Calu3 (cell line): Measurements from ENCODE around the gene CPT2. TPM values are rescaled to one million over a fixed set of nuclear protein-coding genes. Genes with fewer than 3 reads are reported as not detected.

Experiments used
- BruUV-seq: library from RNA; stranded (reverse); fragments of 400-500 nt; replicated peaks from 2 replicates; lab custom pipeline; 2021; lab: Mats Ljungman, UMichigan
- CTCF ChIA-PET: fragments of 300-600 bp; sonication (Branson Sonifier 250); formaldehyde crosslinking; loops from one replicate; lab custom pipeline; 2022; ENCODE audit warnings: antibody characterized with exemption; lab: Charles Lee
- DNase-seq: peaks from one replicate; pipeline ENCODE4 v3.0.0; 2022
- H3K27ac Mint-ChIP-seq: one replicate; pipeline ENCODE4 v1.8.0; 2022; ENCODE audit warnings: mixed read lengths; ENCODE audit not compliant: unreplicated experiment
- H3K27me3 Mint-ChIP-seq: one replicate; pipeline ENCODE4 v1.8.0; 2022; ENCODE audit warnings: mixed read lengths; ENCODE audit not compliant: unreplicated experiment
- H3K36me3 Mint-ChIP-seq: one replicate; pipeline ENCODE4 v1.8.0; 2022; ENCODE audit warnings: mild to moderate bottlenecking, moderate library complexity, mixed read lengths; ENCODE audit not compliant: insufficient read depth, unreplicated experiment
- H3K4me1 Mint-ChIP-seq: one replicate; pipeline ENCODE4 v1.8.0; 2022; ENCODE audit warnings: mild to moderate bottlenecking, low read depth, mixed read lengths; ENCODE audit not compliant: unreplicated experiment
- H3K4me3 Mint-ChIP-seq: one replicate; pipeline ENCODE4 v1.8.0; 2022; ENCODE audit warnings: mild to moderate bottlenecking, low read depth, moderate library complexity, mixed read lengths; ENCODE audit not compliant: unreplicated experiment
- H3K9me3 Mint-ChIP-seq: one replicate; pipeline ENCODE4 v1.8.0; 2022; ENCODE audit warnings: low read depth, mixed read lengths; ENCODE audit not compliant: unreplicated experiment
- intact Hi-C: fragments of 100-400 bp; cut with micrococcal nuclease; formaldehyde crosslinking; loops from one replicate; pipeline ENCODE4 v1.10.0; 2022; ENCODE audit not compliant: unreplicated experiment
- total RNA-seq: library from RNA; stranded (reverse); gene quantifications from 2 replicates; pipeline ENCODE4 v1.2.3, GENCODE V29; 2022
- TF ChIP-seq, protein P1 (sequence below): fragments of 200-600 bp; IDR thresholded peaks from one replicate; pipeline ENCODE4 v1.8.0; 2022; ENCODE audit warnings: antibody characterized with exemption; ENCODE audit not compliant: unreplicated experiment

The CPT2 gene
- total RNA-seq, 1 experiment from 2014 or later = 18.5 TPM

DNA sequence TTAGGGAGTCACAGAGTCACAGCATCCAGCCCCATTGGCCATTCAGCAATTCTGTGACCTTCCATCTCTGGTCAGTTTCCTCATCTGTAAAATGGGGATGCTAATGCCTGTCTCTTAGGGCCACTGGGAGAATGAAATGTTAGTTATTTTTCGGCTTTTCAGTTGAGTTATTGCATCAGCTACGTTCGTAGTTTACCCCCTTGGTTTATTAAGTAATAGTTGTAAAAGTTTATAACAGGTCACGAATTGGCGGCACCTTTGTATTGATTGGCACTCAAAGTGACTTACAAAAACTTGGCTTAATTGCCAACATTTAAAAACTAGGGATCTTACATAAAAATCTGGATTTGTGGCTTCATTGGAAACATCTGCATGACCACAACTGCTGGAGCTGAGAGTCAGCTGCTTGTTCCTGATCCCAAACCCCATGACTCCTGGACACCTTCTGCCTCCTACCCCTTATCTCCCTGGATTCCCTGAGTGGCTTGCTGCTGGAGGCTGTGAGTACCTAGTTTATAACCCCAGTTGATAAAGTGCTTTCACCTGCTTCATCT lies 31.1 kb upstream of the CPT2 start:
- no TSS peak for BruUV-seq
- intact Hi-C loops = no loop called here
- CTCF ChIA-PET = no interaction called here

DNA sequence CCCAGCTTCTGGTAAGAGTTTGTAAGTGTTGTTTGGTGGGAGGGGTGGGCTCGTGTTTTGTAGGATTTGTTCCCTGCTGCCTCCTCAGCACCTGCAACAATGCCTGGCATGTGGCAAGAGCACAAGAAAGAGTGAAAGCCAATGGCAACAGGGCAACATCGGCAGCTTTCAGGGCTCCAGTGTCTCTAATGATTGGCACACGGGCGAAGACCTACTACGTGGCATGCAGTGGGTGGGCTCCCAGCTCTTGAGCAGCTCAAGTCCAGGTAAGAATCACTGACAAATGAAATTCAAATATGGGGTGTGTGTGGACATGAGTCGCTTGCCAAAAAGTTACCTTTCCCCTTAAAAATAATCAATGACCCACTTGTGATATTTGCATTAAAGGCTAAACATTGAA lies 30.3 kb upstream of the CPT2 start:
- intact Hi-C loops = no loop called here
- CTCF ChIA-PET = no interaction called here
- no peaks in the 10 kb centered on the region for H3K36me3 Mint-ChIP-seq
- no peak overlapping the region for H3K4me3 Mint-ChIP-seq
- H3K27ac Mint-ChIP-seq = no peak overlapping the region
- no peaks in the 10 kb centered on the region for H3K4me1 Mint-ChIP-seq
- DNase-seq = no peak
- no TSS peak for BruUV-seq
- no peaks in the 10 kb centered on the region for H3K27me3 Mint-ChIP-seq
- TF ChIP-seq, protein P1, sequence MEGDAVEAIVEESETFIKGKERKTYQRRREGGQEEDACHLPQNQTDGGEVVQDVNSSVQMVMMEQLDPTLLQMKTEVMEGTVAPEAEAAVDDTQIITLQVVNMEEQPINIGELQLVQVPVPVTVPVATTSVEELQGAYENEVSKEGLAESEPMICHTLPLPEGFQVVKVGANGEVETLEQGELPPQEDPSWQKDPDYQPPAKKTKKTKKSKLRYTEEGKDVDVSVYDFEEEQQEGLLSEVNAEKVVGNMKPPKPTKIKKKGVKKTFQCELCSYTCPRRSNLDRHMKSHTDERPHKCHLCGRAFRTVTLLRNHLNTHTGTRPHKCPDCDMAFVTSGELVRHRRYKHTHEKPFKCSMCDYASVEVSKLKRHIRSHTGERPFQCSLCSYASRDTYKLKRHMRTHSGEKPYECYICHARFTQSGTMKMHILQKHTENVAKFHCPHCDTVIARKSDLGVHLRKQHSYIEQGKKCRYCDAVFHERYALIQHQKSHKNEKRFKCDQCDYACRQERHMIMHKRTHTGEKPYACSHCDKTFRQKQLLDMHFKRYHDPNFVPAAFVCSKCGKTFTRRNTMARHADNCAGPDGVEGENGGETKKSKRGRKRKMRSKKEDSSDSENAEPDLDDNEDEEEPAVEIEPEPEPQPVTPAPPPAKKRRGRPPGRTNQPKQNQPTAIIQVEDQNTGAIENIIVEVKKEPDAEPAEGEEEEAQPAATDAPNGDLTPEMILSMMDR = no peak
- no peaks in the 10 kb centered on the region for H3K9me3 Mint-ChIP-seq

More for the DNA sequence above, 31.1 kb upstream of the CPT2 start:
- H3K9me3 Mint-ChIP-seq = no peaks in the 10 kb centered on the region
- DNase-seq = no peak
- H3K4me1 Mint-ChIP-seq = no peaks in the 10 kb centered on the region
- no peak overlapping the region for H3K4me3 Mint-ChIP-seq
- H3K36me3 Mint-ChIP-seq = no peaks in the 10 kb centered on the region
- no peaks in the 10 kb centered on the region for H3K27me3 Mint-ChIP-seq
- H3K27ac Mint-ChIP-seq = no peak overlapping the region
- TF ChIP-seq, protein P1 = no peak

DNA sequence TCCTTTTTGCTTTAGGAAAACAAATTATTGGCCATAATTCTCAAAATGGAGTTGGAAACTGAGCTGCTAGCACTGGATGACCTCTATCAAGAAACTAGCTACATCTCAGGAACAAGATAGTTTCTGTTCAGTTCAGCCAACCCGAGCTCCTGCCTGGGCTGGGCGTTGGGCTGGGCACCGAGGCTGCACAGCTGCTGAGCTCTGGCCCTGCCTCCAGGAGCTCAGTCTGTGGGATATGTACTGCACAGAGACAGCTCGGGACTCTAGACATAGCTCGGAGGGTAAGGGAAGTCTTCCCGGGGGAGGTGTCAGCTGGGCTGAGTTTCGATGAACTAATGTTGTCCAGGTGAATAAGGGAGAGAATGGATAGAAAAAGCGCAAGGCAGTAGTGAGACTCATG lies 29.7 kb upstream of the CPT2 start:
- H3K4me1 Mint-ChIP-seq = no peaks in the 10 kb centered on the region
- CTCF ChIA-PET = no interaction called here
- H3K36me3 Mint-ChIP-seq = no peaks in the 10 kb centered on the region
- no peak overlapping the region for H3K4me3 Mint-ChIP-seq
- no peak for DNase-seq
- H3K9me3 Mint-ChIP-seq = no peaks in the 10 kb centered on the region
- no TSS peak for BruUV-seq
- no peaks in the 10 kb centered on the region for H3K27me3 Mint-ChIP-seq
- intact Hi-C loops = no loop called here
- TF ChIP-seq, protein P1 = no peak
- no peak overlapping the region for H3K27ac Mint-ChIP-seq

DNA sequence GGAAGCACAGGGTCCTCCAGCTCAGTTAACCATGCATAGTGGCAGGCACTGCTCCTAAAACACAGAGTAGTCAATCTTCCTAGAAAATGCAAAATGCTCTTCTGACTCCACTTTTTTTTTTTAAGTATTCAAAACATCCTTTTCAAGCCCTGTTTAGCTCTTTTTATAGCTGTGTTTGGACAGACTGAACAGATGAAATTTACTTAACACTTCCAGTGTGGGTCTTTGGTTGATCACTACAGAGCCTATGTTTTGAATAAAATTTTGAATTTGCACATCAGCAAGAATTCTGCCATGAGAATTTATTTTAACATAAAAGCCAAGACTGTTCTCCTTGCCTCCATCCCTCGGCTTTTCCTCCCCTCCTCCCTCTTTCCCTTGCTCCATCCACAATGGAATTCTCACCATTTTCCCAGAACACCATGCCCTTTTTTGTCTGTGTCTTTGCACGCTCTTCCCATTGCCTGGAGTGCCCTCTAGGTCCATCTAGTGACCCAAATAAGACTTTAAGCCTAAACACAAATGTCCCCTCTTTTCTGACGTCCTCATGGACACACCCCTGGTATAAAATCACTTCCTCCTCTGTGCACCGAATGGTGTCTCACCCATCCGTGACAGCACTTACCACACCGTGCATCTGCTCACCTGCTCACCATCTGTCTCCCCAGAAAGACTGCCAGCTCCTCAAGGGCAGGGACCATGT lies 24.0 kb upstream of the CPT2 start:
- intact Hi-C loops = no loop called here
- Mint-ChIP-seq H3K4me3 (no peak overlapping the region), H3K36me3 (no peaks in the 10 kb centered on the region), H3K27ac (no peak overlapping the region), H3K4me1 (peaks cover 38% of the 10 kb centered on the region), H3K27me3 (peaks cover 15% of the 10 kb centered on the region), H3K9me3 (no peaks in the 10 kb centered on the region)
- DNase-seq = no peak
- CTCF ChIA-PET = no interaction called here
- TF ChIP-seq, protein P1 = no peak
- BruUV-seq = no TSS peak
